Erythroblast (primary cell): ENCODE results near the gene CALCR.

ENCODE experiments used
- GATA1 ChIP-seq: IDR thresholded peaks from 2 replicates; pipeline ENCODE4 v1.6.1; 2011; ENCODE audit warnings: low read depth, mild to moderate bottlenecking, control low read depth, low read length, moderate library complexity
- POLR2A ChIP-seq: IDR thresholded peaks from 2 replicates; pipeline ENCODE4 v1.6.1; 2011; ENCODE audit warnings: mild to moderate bottlenecking, low read length

- no peak for TF ChIP-seq POLR2A
- no peak for TF ChIP-seq GATA1
These were observed at the start of gene CALCR for GRCh38 chr7:93574646-93575554.
